Measurements from ENCODE around the gene SETD1A.

GRCh38 chr16:31008551-31008950 lies 51.0 kb downstream of the SETD1A start:
- TF ChIP-seq CAMTA2 (CRISPR knock-in tag; conservative IDR thresholded peaks at IDR 0.05): no peak
- TF ChIP-seq TGIF2 (CRISPR knock-in tag; IDR thresholded peaks at IDR 0.05): no peak
- TF ChIP-seq GATAD2A (IDR thresholded peaks at IDR 0.05): no peak
- TF ChIP-seq RFX5 (IDR thresholded peaks at IDR 0.05; ENCODE audit: low read depth, low read length): no peak
- no peak for TF ChIP-seq JUND (IDR thresholded peaks at IDR 0.05; ENCODE audit: borderline replicate concordance, low read depth, low read length)
- no peak for TF ChIP-seq JUND (tag; IDR thresholded peaks at IDR 0.05; ENCODE audit: borderline replicate concordance, low read depth, low read length)
- TF ChIP-seq POLR2AphosphoS5 (IDR thresholded peaks at IDR 0.05; ENCODE audit: control insufficient read depth, insufficient read depth, low read depth, low read length): no peak
- TF ChIP-seq BHLHE40 (IDR thresholded peaks at IDR 0.05; ENCODE audit: low read length): no peak
- no peak for TF ChIP-seq CTCF (IDR thresholded peaks at IDR 0.05 in 2 of 3, conservative IDR thresholded peaks at IDR 0.05 in 1 of 3; ENCODE audit: insufficient read depth in 2 of 3, low read depth in 1 of 3, low read length in 3 of 3)
- no peak for TF ChIP-seq NFRKB (IDR thresholded peaks at IDR 0.05; ENCODE audit: low read depth)
- no peak for TF ChIP-seq MXD1 (CRISPR knock-in tag; IDR thresholded peaks at IDR 0.05; ENCODE audit: borderline replicate concordance, poor library complexity, severe bottlenecking)
- TF ChIP-seq ZNF224 (CRISPR knock-in tag; IDR thresholded peaks at IDR 0.05): no peak
- TF ChIP-seq SIN3B (IDR thresholded peaks at IDR 0.05; ENCODE audit: low read depth): no peak
